Endothelial cell of hepatic sinusoid (primary cell): ENCODE results near the gene PRKD1.

Experiments used
- in situ Hi-C: cut with HindIII; loops from 2 replicates; pipeline ENCODE4 v1.10.0; 2017; ENCODE audit warnings: low sequenced_read_pairs

PRKD1 gene

DNA sequence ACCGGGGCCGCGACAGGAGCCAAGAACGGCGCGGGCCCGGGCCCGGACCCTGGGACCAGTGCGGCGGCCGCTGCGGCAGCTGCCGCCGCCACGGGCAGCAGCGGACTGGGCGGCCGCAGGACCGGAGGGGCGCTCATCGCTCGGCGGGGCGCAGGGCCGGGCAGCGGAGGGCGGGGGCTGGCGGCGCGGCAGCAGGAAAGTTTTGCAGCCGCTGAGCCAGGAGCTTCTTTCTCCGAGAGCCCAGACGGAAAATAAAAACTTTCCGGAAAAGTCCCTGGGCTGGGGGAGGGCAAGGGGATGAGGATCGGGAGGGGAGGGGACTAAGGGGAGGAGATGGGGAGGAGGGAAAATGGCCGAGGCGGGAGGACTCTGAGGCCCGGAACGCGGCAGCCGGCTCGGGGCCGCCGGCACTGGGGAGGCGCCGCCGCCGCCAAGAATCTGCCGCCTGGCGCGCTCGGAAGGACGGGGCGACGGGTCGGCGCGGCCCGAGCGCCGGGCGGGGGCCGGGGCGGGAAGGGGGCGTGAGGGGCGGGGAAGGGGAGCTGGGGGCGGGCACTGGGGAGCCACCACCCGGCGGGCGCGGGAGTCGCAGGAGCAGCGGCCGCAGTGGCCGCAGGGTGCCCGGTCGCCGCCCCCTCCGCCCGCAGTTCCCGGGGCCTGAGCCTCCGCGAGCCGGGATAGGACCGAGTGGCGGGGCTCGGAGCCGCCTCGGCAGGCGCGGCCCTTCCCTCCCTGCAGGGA, at the start of gene PRKD1:
Gene PRKD1, minus strand, starts transcription at position 472 of the 741 bp plus-strand sequence.
- in situ Hi-C loops: no loop called here

- in situ Hi-C loops: no loop called here
These were observed 43.5 kb upstream of the PRKD1 start for GRCh38 chr14:29971101-29971500.

DNA sequence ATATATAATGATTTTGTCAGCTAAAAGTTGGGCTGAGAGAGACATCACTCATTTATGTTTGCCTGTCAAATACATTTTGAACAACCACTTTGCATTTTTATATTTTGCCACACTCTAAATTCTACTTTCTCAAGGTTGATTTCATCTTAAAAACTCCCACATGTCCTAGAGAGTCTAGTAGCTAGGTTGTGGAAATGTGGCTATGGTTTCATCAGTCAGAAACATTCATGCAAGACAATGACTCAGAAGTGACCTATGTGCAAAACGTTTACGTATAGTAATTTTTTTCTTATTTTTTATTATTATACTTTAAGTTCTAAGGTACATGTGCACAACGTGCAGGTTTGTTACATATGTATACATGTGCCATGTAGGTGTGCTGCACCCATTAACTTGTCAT, 27.4 kb upstream of the PRKD1 start:
- in situ Hi-C loops: no loop called here

- in situ Hi-C loops: no loop called here
These were observed 25.9 kb upstream of the PRKD1 start for GRCh38 chr14:29953501-29953900.

- in situ Hi-C loops: no loop called here
These were observed 16.4 kb upstream of the PRKD1 start for GRCh38 chr14:29944091-29944490.

DNA sequence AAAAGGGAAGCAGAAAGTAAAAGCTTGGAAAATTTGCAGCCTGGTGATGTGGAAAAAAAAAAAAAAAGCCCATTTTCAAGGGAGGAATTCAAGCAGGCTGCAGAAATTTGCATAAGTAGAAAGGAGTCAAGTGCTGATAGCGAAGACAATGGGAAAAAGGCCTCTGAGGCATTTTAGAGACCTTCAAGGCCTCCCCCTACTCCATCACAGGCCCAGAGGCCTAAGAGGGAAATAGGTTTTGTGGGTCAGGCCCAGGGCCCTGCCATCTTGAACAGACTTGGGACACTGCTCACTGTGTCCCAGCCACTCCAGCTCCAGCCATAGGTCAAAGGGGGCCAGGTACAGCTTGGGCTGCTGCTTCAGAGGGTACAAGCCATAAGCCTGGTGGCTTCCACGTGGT, 13.8 kb upstream of the PRKD1 start:
- in situ Hi-C loops: no loop called here

- in situ Hi-C loops: no loop called here
These were observed 12.8 kb upstream of the PRKD1 start for GRCh38 chr14:29940482-29940881.

GRCh38 chr14:29937116-29937515, 9.5 kb upstream of the PRKD1 start:
- in situ Hi-C loops: no loop called here

DNA sequence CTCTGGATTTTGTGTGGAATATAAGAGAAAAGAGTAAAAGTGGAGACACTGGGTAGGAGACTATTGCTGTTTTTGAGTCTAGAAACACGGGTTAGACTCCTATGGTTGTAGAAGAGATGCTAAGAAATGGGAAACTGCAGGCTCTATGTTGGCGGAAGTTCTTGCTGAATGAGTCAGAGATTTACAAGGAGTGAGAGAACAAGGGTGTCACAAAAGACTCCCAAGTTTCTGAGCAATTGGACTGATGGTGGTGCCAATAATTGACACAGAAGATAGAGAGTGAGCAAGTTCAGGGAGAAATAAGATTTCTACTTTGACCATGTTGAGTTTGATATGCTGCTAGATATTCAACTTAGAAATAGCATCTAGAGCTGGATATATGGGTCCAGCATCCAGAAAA, 2.6 kb upstream of the PRKD1 start:
- in situ Hi-C loops: no loop called here

- in situ Hi-C loops: no loop called here
These were observed 532 bp upstream of the PRKD1 start for GRCh38 chr14:29928117-29928640.

DNA sequence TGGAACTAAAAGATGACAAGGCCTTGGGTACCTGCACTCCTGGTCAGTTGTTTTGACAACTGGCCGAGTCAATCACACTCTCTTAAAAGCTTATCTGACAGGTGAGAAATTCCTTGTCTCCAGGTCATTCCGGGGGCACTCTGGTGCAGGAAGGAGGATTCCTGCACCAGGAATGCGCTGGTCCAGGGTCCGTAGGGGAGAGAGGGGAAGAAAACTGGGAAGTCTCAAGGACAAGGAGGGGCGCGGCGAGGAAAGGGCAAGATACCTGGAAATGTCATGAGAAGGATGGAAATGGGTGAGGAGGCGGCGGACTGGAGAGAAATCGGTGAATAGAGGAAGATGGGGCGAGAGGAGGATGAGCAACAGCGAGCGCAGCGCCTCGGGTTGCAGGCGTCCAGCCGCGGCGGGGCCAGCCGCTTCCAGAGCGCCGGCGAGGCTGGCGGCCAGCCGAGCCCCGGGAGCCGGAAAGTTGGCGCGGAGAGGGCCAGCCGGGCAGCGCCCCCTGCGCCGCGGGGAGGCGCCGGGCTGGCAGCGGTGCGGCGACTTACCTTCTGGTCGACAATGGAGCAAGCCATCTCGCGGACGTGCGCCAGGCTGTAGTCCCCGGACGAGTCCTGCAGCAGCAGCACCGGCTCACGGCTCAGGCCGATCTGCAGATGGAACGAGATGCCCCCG, 809 bp downstream of the PRKD1 start:
- in situ Hi-C loops: no loop called here

- in situ Hi-C loops: no loop called here
These were observed 1.4 kb downstream of the PRKD1 start for GRCh38 chr14:29926228-29926627.

- in situ Hi-C loops: no loop called here
These were observed 1.9 kb downstream of the PRKD1 start for GRCh38 chr14:29925736-29926135.

DNA sequence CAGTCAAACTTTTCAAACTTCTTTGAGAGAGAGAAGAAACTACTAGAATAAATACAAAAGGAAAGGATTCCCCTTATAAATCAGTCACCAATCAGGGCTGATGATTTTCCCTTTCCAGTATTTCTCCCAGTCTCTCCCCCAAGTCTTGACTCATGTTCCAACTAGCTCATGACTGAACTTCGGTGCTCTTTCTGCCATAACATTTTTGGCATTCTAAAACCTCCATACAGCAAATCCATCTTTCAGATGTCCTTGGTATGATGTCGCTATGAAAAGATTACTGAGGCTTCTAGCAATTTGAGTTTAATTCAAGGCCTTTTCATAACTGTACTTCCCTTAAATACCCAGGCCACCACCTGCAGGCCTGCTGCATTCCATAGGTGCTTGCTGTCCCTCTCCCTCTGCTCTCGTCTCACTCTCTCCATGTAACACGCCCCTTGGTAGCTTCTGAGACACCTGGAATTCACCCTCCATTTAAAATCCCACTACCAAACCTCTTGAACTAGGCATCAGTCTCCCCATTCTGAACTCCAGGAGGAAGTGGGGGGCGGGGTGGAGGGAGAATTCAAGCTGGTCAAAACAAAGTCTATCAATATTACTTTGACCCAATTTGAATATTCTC, 2.4 kb downstream of the PRKD1 start:
- in situ Hi-C loops: no loop called here

DNA sequence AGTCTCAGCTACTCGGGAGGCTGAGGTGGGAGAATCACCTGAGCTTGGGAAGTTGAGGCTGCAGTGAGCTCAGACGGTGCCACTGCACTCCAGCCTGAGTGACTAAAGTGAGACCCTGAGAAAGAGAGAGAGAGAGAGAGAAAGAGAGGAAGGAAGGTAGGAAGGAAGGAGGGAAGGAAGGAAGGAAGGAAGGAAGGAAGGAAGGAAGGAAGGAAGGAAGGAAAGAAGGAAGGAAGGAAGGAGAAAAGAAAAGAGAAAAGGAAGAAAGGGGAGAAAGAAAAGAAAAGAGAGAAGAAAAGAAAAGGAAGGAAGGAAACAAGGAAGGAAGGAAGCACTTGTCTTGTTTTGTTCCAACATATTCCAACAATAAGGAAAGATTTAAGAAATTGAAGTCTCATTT, 7.8 kb downstream of the PRKD1 start:
- in situ Hi-C loops: no loop called here

DNA sequence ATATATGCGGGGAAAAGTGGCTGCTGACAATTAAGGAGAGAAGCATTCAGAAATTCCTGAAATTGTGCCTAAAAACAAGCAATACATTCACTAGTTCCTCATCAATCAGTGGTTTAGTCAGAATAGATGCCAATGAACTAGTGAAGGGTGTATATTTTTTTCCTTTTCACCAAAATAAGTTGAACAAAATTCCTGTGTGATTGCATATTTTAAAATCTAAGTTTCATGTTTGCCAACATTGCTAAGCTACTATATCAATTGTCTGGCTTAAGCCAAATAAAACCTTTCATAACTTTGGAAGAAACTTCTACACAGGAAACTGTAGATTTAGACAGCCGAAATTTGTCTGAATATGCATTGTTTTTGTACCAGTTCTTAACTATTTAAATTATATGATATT, 8.7 kb downstream of the PRKD1 start:
- in situ Hi-C loops: no loop called here

GRCh38 chr14:29913566-29913965, 14.1 kb downstream of the PRKD1 start:
- in situ Hi-C loops: no loop called here

GRCh38 chr14:29911810-29912209, 15.8 kb downstream of the PRKD1 start:
- in situ Hi-C loops: no loop called here

DNA sequence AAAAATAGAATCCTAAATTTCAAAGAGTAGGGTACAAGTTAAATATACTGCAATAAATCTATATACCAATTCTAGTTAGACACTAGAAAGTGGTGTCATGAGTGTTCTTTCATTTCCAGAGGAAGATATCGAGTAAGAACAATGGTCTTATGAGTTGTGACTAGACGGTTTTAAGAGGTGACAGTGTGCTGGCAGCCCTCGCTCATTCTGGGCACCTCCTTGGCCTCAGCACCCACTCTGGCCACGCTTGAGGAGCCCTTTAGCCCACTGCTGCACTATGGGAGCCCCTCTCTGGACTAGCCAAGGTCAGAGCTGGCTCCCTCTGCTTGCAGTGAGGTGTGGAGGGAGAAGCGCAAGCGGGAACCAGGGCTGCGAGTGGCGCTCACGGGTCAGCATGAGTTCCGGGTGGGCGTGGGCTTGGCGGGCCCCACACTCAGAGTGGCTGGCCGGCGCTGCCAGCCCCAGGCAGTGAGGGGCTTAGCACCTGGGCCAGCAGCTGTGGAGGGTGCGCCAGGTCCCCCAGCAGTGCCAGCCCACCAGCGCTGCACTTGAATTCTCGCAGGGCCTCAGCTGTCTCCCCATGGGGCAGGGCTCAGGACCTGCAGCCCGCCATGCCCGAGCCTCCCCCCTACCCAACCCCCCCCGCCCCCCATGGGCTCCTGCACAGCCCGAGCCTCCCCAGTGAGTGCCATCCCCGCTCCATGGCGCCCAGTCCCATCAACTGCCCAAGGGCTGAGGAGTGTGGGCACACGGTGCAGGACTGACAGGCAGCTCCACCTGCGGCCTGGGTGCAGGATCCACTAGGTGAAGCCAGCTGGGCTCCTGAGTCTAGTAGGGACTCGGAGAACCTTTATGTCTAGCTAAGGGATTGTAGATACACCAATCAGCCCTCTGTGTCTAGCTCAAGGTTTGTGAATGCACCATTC, 18.7 kb downstream of the PRKD1 start:
- in situ Hi-C loops: no loop called here

- in situ Hi-C loops: no loop called here
These were observed 21.3 kb downstream of the PRKD1 start for GRCh38 chr14:29906256-29906870.
